OCI-LY7 (cell line): ENCODE results near the gene TMEM219.

Source experiments
- CTCF ChIP-seq: fragments of 200-600 bp; sonication (generic); conservative IDR thresholded peaks from 2 replicates; pipeline ENCODE4 v1.5.1; 2014; ENCODE audit warnings: mild to moderate bottlenecking, antibody characterized with exemption, low read length, moderate library complexity, mixed read lengths
- EZH2phosphoT487 ChIP-seq: fragments of 200-600 bp; sonication (generic); IDR thresholded peaks from 2 replicates; pipeline ENCODE4 v1.6.1; 2018; ENCODE audit warnings: low read depth, borderline replicate concordance, mild to moderate bottlenecking, mixed run types, antibody characterized with exemption, low read length, moderate library complexity, mixed read lengths

- TF ChIP-seq CTCF: no peak
- no peak for TF ChIP-seq EZH2phosphoT487
These were observed 44.9 kb downstream of the TMEM219 start for GRCh38 chr16:30006659-30007377.
